Upper lobe of left lung (tissue), 6 donors: Measurements from ENCODE around the gene CSNK1A1. TPM values are rescaled to one million over a fixed set of nuclear protein-coding genes. Genes with fewer than 3 reads are reported as not detected.
"Not testable (repeated sequence)": the region's sequence is repeated elsewhere in the genome, so short reads cannot be mapped to it uniquely, and the experiment has no call there.

Experiments used
- ATAC-seq, 2 donors: fragments of 200-7000 bp; cut with Tn5 transposase; one replicate each; pipeline ENCODE4 v1.9.1; 2022; ENCODE audit warnings: mild to moderate bottlenecking in 2 of 2, moderate library complexity in 2 of 2; ENCODE audit not compliant: low FRiP score in 2 of 2
- DNase-seq, 2 donors: peaks; one replicate each; pipeline ENCODE4 v3.0.0-alpha.2; 2019 to 2020
- H3K27ac ChIP-seq, 4 donors: fragments of 200-600 bp; sonication (generic); one replicate each; pipeline ENCODE4 v1.5.1; 2016 to 2019
- H3K27me3 ChIP-seq, 4 donors: fragments of 200-600 bp; sonication (generic); one replicate each; pipeline ENCODE4 v1.5.1; 2017 to 2019
- H3K36me3 ChIP-seq, 4 donors: fragments of 200-600 bp; sonication (generic); one replicate each; pipeline ENCODE4 v1.5.1; 2016 to 2019
- H3K4me1 ChIP-seq, 4 donors: fragments of 200-600 bp; sonication (generic); one replicate each; pipeline ENCODE4 v1.5.1; 2018 to 2019
- H3K4me3 ChIP-seq, 4 donors: fragments of 200-600 bp; sonication (generic); one replicate each; pipeline ENCODE4 v1.5.1; 2017 to 2019; ENCODE audit warnings: mild to moderate bottlenecking in 2 of 4, moderate library complexity in 1 of 4
- H3K9me3 ChIP-seq, 4 donors: fragments of 200-600 bp; sonication (generic); one replicate each; pipeline ENCODE4 v1.5.1; 2018 to 2019
- CTCF ChIP-seq, 6 experiments: fragments of 450-650 bp in 4 of 6; fragments of 200-600 bp in 2 of 6; sonication (generic) in 2 of 6; IDR thresholded peaks; one replicate each; pipeline ENCODE4 v1.5.1; 2016 to 2019; ENCODE audit warnings: antibody characterized with exemption in 6 of 6
- EP300 ChIP-seq, 4 donors: sonication (generic); formaldehyde crosslinking; IDR thresholded peaks; one replicate each; pipeline ENCODE4 v1.5.1; 2017; ENCODE audit warnings: antibody characterized with exemption in 4 of 4, control low read depth in 2 of 4
- POLR2A ChIP-seq, 4 donors: fragments of 450-650 bp; IDR thresholded peaks; one replicate each; pipeline ENCODE4 v1.5.1; 2016 to 2017; ENCODE audit warnings: antibody characterized with exemption in 4 of 4, mild to moderate bottlenecking in 2 of 4
- POLR2AphosphoS5 ChIP-seq, 2 donors: sonication (generic); formaldehyde crosslinking; IDR thresholded peaks; one replicate each; pipeline ENCODE4 v1.5.1; 2017; ENCODE audit warnings: antibody characterized with exemption in 2 of 2
- WGBS, 2 donors: methylation state at CpG; one replicate each; pipeline ENCODE4 v1.1.5; 2017 to 2018; 5-methylcytosine and 5-hydroxymethylcytosine counted together
- total RNA-seq, 6 donors: library from RNA; depleted of rRNA in 4 of 6; stranded (reverse); fragments of >200 nt in 4 of 6; gene quantifications; one replicate each; pipeline versions ENCODE4 v1.1.0 to v1.2.1, GENCODE V29; 2016 to 2021
- donor health status: DM: no; HTN: no; CAD: no; lungs with moderate emphysema.
- donor health status: DM: no; HTN: yes; CAD: no; lungs with severe emphysema.

The CSNK1A1 gene
- total RNA-seq, 6 donors from 2014 or later, result 153 to 215 (median 202) TPM

- Histone ChIP-seq H3K9me3 (no peaks in the 10 kb centered on the region), H3K27me3 (no peaks in the 10 kb centered on the region), H3K36me3 (no peaks in the 10 kb centered on the region), H3K27ac (peak overlapping the region; percentile 8 to 74 (median 48)), H3K4me3 (no peak overlapping the region), H3K4me1 (peaks cover 11 to 27% (median 15%) of the 10 kb centered on the region in 4 donors)
- TF ChIP-seq POLR2AphosphoS5 (IDR thresholded peaks at IDR 0.05), result peak; percentile 9 to 42
- no peak for TF ChIP-seq CTCF (IDR thresholded peaks at IDR 0.05)
- TF ChIP-seq POLR2A (IDR thresholded peaks at IDR 0.05), result no peak
- TF ChIP-seq EP300 (IDR thresholded peaks at IDR 0.05), result peak in 1 of 4 donors; percentile 13
- 61 to 77% methylated on average over 9 to 15 of the region's 15 CpGs for WGBS, 2 donors
- ATAC-seq (peak in 1 of 2 donors; percentile 91), DNase-seq (no peak)
Measured at GRCh38 chr5:149471406-149472183, 79.6 kb downstream of the CSNK1A1 start.

DNA sequence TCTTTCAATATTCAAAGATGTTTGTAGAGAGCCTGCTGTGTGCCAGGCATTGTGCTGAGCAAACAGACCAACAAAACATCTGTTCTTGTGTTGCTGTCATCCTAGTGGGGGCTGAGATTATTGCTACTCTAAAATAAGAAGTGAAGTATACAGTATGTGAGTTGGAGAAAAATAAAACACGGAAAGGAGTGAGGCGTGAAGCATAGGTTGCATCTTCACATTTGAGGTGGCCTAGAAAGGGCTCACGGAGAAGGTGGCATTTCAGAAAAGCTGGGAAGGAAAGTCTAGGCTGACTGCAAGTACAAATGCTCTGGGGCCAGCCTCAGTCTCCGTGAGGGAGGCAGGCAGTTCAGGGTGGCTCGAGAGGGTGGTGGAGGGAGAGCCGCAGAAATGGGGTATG is 80.3 kb downstream of the CSNK1A1 start:
- H3K36me3 ChIP-seq, result no peaks in the 10 kb centered on the region
- DNase-seq (no peak), ATAC-seq (no peak)
- no peaks in the 10 kb centered on the region for H3K9me3 ChIP-seq
- WGBS, 2 donors, result 87 to 91% methylated on average over 6 of the region's 6 CpGs
- no peaks in the 10 kb centered on the region for H3K27me3 ChIP-seq
- peak overlapping the region; percentile 8 to 74 (median 48) for H3K27ac ChIP-seq
- no peak overlapping the region for H3K4me3 ChIP-seq
- H3K4me1 ChIP-seq, result peaks cover 11 to 27% (median 15%) of the 10 kb centered on the region in 4 donors
- TF ChIP-seq CTCF (IDR thresholded peaks at IDR 0.05) (no peak), POLR2AphosphoS5 (IDR thresholded peaks at IDR 0.05) (no peak), POLR2A (IDR thresholded peaks at IDR 0.05) (no peak), EP300 (IDR thresholded peaks at IDR 0.05) (no peak)

DNA sequence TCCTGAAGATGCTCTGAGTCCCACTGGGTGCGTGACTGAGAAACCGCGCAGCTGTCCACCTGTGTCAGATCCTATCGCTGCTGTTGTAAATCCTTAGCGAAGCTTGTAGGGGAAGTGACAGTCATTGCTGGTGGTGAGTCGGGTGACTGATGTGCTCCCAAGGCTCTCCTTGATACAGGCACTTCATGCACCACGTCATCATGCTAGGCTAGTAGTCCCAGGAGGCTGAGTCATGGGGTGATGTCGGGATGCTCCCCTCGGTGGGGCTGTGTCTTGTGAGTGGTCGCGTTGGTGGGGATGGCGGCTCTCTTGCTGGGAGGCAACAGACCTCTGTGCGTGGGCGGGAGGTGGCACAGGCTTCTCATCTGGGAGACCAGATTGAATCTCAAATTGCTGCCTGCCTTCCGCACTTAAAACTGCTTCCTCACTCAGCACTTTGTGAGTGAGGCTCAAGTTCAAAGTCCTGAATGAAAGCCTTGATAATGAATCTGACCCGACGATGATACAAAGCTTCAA is 84.7 kb downstream of the CSNK1A1 start:
- H3K9me3 ChIP-seq, result no peaks in the 10 kb centered on the region
- H3K27ac ChIP-seq, result no peak overlapping the region
- no peaks in the 10 kb centered on the region for H3K27me3 ChIP-seq
- no peak overlapping the region for H3K4me3 ChIP-seq
- peaks cover 16 to 34% (median 23%) of the 10 kb centered on the region in 4 donors for H3K4me1 ChIP-seq
- no peak for TF ChIP-seq CTCF (IDR thresholded peaks at IDR 0.05)
- DNase-seq (no peak), ATAC-seq (peak in 1 of 2 donors; percentile 65)
- 77% methylated on average over 11 to 17 of the region's 17 CpGs for WGBS, 2 donors
- no peaks in the 10 kb centered on the region for H3K36me3 ChIP-seq

GRCh38 chr5:149464796-149465489 is 86.3 kb downstream of the CSNK1A1 start:
- DNase-seq, result no peak
- Histone ChIP-seq H3K4me3 (no peak overlapping the region), H3K4me1 (peaks cover 10 to 19% (median 14%) of the 10 kb centered on the region in 4 donors), H3K27ac (peak overlapping the region in 3 of 4 donors; percentile 71 to 79 (median 73)), H3K27me3 (no peaks in the 10 kb centered on the region), H3K36me3 (no peaks in the 10 kb centered on the region), H3K9me3 (no peaks in the 10 kb centered on the region)
- WGBS, 2 donors, result 62 to 77% methylated on average over 7 to 8 of the region's 8 CpGs
- ATAC-seq, result peak; percentile 44 to 83
- no peak for TF ChIP-seq EP300 (IDR thresholded peaks at IDR 0.05)
- peak; percentile 9 to 25 for TF ChIP-seq POLR2AphosphoS5 (IDR thresholded peaks at IDR 0.05)

- peaks cover 14 to 24% (median 18%) of the 10 kb centered on the region in 4 donors for H3K4me1 ChIP-seq
Measured at GRCh38 chr5:149461907-149462306, 89.3 kb downstream of the CSNK1A1 start.

More at GRCh38 chr5:149461907-149462306, 89.3 kb downstream of the CSNK1A1 start:
- 64 to 87% methylated on average over 6 of the region's 6 CpGs for WGBS, 2 donors
- ATAC-seq, H3K4me3 ChIP-seq, DNase-seq, H3K9me3 ChIP-seq, H3K27ac ChIP-seq, H3K27me3 ChIP-seq, H3K36me3 ChIP-seq: not testable (repeated sequence)
